H1 (cell line): ENCODE results near the gene C12orf75.
"Not testable (repeated sequence)": the region's sequence is repeated elsewhere in the genome, so short reads cannot be mapped to it uniquely, and the experiment has no call there.

Experiments used
- CEBPB ChIP-seq: IDR thresholded peaks from 2 replicates; pipeline ENCODE4 v1.6.1; 2012; ENCODE audit warnings: low read depth, low read length
- TF ChIP-seq, protein P1 (sequence below), 3 experiments: IDR thresholded peaks; 1 replicate in 2 of 3; 2 replicates in 1 of 3; pipeline versions ENCODE4 v1.5.1 to v1.6.1; 2011; ENCODE audit warnings: low read length in 3 of 3, mild to moderate bottlenecking in 3 of 3, inconsistent platforms in 2 of 3, low read depth in 1 of 3, moderate library complexity in 1 of 3; ENCODE audit not compliant: insufficient read depth in 1 of 3; ENCODE audit errors: control extremely low read depth in 1 of 3

DNA sequence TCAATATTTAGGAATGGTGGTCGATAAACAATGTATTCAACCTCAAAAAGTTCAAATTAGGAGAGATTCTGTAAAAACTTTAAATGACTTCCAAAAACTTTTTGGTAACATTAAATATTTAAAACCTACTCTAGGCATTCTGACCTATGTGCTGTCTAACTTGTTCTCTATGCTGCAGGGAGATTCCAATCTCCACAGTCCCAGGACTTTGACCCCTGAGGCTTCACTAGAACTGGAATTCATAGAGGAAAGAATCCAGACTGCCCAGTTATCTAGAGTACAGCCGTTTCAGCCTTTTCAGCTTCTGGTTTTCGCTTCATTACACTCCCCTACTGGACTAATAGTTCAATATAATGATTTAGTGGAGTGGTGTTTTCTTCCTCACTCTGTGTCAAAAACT, 21.1 kb upstream of the C12orf75 start:
- TF ChIP-seq, protein P1, sequence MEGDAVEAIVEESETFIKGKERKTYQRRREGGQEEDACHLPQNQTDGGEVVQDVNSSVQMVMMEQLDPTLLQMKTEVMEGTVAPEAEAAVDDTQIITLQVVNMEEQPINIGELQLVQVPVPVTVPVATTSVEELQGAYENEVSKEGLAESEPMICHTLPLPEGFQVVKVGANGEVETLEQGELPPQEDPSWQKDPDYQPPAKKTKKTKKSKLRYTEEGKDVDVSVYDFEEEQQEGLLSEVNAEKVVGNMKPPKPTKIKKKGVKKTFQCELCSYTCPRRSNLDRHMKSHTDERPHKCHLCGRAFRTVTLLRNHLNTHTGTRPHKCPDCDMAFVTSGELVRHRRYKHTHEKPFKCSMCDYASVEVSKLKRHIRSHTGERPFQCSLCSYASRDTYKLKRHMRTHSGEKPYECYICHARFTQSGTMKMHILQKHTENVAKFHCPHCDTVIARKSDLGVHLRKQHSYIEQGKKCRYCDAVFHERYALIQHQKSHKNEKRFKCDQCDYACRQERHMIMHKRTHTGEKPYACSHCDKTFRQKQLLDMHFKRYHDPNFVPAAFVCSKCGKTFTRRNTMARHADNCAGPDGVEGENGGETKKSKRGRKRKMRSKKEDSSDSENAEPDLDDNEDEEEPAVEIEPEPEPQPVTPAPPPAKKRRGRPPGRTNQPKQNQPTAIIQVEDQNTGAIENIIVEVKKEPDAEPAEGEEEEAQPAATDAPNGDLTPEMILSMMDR (IDR thresholded peaks at IDR 0.05; ENCODE audit: control extremely low read depth in 1 of 3, insufficient read depth in 1 of 3, low read depth in 1 of 3, low read length in 3 of 3) = not testable (repeated sequence)
- not testable (repeated sequence) for TF ChIP-seq CEBPB
